GM18508 (cell line): ENCODE data around the gene AREL1.

Experiments used
- ATAC-seq: cut with Tn5 transposase; IDR thresholded peaks from one replicate; pipeline ENCODE4 v1.9.1; 2021; ENCODE audit warnings: moderate number of reproducible peaks; ENCODE audit not compliant: insufficient read depth, unreplicated experiment

AREL1 gene

DNA sequence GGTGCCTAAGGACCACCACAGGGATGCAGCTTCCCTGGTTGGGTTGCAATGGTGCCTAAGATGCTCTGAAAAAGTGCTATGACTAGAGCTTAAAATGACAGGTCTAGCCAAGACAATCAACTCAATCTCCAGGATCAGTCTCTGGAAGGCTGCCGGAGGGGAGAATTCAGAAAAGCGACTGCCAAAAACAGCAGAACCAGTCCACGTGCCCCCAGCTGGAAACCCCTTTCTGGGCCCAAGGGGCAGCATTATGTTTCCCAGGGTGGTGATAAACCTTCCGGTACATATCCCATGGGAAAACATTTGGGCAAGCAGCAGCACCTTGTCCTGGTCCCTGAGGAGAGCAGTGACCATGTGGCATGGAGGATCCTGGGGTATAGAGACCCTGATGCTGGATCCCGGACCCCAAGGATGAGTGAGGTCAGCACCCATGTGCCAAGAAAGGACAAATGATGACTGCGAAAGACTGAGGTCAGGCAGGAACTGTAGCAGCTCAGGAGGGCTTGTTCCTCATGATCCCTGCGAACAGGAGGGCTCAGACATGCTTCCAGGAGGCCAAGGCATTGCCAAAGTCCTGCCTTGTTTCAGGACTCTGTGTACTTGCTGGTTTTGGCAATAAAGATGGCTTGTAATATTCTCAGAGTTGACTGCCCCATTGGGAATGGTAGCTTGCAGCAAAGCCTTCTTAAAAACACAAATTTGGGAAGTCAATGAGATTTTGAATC, 51.0 kb downstream of the AREL1 start:
- ATAC-seq = no peak

DNA sequence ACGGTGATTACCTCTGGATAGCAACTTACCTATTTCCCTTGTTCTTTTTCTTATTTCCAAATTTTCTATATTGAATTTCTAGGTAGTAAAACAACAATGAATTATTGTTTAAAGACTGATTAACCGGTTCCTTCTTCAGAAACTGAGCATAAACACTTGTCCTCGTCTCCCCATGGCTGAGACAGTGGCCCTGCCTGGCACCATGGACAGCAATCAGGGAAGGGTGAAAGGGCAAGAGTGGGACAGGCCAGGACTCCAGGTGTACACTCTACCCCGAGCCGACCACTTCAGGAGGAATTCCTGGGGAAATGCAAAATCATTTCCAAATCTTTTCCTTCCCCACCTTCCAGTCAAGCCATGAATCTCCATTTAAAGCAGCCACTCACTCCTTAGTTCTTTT, 52.0 kb downstream of the AREL1 start:
- ATAC-seq = no peak

DNA sequence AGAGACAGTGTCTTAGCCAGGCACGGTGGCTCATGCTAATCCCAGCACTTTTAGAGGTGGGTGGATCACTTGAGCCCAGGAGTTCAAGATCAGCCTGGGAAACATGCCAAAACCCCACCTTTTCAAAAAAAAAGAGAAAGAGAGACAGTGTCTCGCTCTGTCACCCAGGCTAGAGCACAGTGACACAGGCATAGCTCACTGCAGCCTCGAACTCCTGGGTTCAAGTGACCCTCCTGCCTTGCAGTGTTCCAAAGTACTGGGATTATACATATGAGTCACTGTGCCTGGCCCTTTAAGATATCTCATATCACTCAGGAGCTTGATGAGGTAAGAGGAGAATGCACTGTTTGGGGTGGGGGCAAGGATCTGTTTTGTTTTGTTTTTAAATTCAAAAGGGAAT, 52.7 kb downstream of the AREL1 start:
- ATAC-seq = no peak

DNA sequence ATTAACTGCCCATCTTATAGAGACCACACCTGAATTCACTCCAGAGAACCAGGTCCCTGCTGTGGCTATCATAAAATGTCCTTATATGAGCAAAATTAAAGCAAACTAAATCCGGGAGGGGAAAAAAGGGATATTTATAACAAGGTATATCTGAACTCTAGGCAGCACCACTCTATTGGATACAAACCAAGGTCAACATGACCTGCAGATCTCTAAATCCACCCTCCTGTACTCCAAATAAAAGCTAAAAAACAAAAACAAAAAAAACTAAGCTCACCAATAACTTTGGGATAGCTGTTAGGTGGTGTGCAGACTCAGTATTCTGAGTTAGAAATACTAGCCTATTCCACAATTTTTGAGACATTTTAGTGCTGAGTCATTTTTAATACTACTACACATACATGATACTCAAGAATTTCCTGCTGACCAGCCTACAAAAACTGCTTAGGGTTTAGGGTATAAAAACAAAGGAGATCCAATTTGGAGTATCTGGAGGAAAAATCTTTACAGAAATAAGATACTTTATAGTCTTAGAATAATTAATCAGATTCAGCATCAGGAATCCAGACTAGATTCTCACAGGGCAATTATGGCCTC, 54.2 kb downstream of the AREL1 start:
- no peak for ATAC-seq

DNA sequence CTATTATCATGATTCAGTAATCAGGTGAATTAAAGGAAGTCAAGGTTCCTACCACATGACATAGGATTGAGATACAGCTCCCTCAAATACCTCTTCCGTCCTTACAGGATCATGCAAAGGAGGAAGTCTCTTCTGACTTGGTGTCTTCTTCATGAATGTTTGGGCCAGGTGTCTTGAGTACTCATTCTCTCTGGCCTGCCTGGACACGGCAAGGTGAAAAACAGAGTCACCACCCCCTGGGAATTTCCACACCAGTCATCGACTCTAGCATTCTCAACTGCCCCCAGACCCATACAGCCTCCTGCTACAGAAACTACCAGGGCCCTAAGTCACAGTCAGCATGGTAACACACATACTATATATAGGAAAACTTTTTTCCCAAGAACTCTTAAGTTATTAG, 55.9 kb downstream of the AREL1 start:
- ATAC-seq = no peak

DNA sequence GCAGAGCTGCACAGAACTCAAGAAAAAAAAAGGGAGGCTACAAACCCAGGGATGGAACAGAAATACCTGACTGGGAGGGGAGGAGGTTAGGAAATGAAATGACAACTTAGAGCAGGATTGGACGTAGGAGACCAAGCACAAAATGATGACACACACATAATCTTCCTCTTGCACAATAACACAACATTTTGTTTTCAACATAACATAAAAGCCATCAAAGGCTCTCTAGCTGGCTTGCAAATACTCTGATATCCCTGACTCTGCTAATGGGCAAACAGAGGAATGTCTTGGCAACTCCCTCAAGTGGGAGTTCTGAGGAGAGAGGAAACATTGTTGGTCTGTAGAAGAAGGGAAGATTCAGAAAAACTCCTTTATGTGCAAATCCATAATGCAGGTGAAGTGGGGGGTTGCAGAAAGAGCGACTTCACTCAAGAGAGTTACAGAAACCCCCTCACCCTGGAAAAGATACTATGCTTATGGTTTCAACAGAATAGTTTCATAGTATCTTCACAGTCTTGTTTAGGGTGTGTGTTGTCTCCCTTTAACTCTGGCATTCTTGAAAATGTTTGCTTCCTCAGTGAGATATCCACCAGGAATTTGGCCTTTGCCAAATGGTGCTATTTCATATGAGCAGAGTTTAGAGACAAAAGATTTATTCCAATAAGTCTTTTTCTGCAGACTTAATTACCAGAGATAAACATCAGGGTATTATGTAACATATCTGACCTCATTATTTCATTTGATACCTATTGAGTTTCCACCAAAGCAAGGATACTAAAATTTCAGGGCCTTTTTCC, 57.1 kb downstream of the AREL1 start:
- ATAC-seq = no peak

DNA sequence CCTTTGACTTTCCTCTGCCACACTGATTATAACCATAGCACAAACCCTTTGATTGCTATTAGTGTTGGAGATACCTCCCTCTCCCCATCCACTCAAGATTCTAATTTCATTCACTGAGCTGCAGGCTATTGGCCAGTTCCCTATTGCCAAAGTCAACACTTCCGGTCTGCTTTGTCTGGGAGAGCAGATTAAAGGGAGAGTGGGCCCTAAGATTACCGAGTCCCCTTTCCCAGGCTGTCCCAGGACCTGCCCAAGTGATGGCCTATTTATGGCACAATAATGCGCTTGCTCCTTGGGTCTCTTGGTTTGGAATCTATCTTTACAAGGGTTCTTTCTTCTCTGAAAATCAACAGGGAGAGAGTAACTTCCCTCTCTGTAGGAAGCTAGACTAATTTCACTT, 57.9 kb downstream of the AREL1 start:
- no peak for ATAC-seq

DNA sequence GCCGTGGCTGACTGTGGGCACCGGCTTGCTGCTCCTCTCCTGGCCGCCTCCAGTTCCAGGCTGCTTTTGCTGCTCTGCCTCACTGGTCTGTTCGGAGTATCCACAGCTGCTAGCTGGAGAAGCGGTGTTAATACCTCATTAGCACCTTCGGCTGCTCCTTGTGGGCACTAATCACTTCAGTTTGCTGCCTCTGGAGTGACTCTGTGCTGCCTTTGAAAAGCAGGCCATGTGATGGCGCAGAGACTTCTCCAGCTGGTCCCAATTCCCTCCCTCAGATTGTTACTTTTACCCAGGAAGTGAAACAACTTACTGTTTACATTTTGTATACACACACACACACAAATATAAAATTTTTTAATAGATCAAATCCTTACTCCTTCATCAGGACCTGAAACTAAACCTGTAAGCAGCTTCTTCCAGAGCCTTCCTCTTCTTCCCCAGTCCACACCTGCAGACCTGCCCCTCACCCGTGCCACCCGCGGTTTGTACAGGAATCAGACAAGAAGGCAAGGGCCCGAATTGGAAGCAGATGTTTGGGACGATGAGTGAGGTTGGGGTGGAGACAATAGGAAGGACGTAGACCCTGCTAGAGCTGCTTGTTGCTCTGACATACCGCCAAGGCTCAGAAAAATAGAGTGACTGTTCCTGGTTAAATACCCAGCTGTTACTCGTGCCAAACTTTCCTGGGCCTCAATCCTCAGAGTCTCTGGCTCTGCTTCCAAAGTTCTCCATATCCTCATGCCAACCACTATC, 59.3 kb downstream of the AREL1 start:
- ATAC-seq = no peak

DNA sequence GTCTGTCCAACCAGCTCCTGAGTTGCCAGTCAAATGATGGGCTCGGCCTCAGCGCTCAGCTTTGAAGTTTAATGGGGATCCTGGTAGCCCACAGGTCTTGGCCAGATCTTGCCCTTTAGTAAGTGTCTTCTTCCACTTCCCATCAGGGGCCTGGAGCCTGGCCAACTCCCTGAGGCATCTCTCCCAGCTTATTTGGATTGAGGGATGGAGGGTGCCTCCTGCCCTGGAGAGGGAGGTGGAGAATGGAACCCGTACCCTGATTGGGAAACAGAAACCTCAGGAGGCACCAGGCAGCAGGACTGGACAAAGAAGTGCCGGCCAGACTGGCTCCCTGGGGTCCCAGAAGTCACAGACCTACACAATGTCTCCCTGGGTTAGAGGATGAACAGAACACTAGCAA, 60.3 kb downstream of the AREL1 start:
- no peak for ATAC-seq

DNA sequence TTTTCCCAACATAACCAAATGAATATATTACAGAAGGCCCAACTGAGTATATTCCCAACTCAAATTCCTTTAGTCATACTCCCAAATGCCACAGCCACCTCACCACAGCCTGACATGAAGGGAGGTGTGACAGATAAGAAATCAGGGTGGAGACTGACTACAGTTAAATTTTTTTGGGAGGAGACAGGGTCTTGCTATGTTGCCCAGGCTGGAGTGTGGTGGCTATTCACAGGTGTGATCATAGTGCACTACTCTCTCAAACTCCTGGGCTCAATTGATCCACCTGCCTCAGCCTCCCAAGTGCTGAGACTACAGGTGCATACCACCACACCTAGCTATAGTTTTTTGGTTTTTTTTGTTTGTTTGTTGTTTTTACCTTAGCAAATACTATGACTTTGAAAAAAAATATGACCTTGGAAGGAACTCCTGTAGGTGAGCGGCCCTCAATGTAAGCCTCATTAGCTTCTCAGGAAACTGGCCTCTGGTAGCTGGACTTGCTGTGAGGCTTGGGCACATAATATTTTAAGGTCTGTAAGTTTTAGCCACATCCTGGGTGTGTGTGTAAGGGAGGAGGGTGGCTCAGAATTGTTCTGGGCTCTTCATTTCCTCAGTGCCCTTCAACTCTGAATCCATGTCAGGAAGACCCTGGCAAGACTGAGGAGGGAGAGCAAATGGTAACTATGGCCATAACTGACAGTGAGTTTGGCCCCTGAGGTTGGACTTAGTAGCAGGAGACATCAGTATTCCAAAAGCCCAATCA, 61.8 kb downstream of the AREL1 start:
- ATAC-seq = no peak

DNA sequence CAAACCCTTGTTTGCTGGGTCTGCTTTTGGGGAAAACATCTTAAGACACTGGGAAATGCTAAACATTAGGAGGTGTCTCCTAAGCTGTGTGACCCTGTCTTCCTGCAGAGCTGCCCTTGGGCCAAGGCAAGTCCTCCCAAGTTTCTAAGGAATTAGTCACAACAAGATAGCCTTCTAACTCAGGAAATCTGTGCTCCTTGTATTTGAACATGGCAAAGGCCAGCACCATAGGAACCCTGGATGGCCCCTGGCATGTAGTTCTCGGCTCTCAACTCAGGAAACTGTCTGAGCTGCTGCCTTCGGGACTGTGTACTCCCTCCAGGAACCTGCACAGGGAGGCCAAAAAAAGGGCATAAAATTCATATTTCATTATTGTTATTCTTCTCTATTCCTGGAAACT, 63.2 kb downstream of the AREL1 start:
- ATAC-seq = no peak

DNA sequence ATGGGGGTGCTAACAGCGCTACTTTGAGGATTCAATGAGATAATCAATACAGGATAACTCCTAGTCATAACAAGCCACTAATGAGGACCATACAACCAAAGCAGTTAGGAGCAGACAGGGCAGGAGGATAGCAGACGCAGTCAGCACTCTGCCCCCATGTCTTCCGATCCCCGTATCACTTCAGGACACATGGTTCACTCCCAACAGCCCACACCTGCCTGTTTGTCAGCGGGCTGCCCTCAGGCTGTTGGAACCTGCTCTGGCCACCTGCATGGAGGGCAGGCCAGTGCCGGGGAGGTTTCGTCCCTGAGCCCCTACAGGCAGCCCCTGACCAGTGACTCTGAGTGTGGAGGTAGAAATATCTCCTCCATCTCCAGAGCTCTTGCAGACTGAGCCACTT, 63.7 kb downstream of the AREL1 start:
- no peak for ATAC-seq

DNA sequence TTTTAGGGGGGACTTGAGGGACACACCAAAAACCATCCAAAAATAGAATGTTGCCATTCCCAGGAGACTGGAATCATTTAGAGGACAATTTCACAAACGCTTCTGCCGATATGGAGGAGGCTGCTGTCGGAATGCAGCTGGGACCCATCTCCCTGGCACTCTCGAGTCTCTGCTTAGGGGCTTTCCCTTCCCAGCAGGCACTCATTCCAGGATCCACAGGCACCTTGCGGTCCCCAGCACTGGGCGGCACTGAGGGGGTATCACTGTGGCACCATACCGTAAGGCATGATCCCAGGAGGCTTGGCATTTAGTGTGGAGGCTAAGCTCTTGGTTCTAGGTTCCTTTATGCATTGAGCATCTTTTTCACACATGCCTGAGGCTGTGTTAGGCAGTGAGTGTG, 64.3 kb downstream of the AREL1 start:
- no peak for ATAC-seq

DNA sequence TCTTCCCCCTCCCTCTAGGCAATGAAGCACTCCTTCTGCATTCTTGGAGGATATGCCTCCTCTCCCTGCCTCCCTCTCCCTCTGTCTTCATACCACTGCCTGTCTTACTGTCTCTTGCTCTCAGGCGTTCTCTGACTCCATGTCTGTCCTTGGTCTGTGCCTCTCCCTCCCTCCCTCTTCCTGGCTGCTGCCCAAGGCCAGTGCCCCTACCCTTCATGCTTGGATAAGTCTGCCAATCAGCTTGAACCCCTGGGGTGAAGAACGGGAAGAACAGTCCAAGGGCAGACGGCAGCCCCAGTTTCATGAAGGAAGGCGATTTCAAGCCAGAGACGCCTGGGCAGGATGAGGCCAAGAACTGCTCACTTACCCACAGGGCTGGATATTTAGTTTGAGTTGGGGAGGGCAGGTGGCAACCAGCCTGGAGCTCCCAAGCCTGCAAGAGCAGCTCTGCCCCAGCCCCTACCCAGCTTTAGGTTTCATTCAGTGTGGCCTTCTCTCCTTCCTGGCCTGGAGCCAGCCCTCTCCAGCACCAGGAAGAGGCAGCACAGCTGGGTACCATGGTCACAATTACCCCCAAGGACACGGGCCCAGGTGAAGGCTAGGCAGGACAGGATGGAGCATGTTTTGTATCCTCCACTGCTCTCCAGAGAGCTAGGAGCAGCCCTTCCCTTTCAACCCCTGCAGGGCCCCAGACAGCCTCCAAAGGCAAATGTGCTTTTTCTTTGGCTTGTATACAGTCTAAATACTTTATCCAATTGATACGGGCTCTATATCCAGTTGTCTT, 65.0 kb downstream of the AREL1 start:
- ATAC-seq = no peak

DNA sequence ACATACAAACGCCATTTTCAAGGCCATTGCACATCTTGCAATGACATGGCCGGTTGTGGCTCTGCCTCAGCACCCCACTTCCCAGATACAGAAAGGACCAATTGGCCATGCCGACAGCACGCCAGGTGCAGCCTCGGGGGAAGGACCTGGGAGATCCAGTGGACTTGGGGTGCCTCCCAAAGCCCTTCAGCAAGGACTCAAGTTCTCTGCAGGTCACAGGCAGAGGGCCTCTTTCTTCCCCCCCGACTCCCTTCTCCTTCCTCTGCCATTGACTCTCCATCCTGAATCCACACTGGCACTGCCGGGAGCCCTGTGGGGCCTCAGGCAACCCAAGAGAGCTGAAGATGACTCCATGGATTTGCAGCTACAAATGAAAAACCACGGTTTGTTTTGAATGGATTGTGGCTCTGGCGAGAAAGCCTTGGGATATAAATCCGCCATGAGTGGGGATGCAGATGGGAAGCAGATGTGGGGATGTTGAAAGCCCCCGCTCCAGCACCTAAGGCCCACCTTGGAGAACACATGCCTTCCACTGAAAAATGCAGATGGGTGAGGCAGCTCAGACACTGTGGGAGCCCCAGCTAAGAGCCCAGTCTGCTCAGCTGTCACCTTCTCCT, 65.7 kb downstream of the AREL1 start:
- no peak for ATAC-seq

DNA sequence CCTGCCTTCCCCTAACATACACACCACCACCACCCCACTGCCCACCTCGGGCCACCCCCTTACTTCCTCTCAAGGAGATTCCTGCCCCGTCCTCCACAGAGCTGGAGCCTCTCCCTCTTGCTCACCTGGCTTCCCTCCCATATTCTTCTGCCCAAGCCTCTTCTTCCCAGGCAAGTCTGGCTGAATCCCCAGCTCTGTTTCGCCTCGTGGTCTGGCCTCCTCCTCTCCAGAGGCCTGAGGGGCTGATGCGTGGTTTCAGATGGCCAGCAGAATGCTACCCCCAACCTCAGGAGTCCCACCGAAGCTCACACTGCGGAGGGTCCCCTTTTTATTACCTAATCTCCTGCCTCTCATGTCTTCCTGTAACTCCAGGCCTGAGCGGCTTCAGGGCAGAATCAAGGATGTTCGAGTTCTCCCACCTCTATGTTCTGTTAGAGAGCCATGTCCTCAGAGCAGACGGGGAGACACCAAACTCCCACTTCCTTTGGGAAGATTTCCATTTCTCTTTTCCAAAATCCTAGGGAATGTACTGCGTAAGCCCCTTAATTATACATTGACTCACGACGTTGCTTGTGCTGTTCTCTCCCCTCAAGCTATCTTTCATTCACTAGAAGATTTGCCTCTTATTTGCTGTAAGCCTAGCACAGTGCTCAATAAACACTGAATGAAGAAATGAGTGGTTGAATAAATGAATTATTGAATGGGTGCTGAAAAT, 67.0 kb downstream of the AREL1 start:
- no peak for ATAC-seq

DNA sequence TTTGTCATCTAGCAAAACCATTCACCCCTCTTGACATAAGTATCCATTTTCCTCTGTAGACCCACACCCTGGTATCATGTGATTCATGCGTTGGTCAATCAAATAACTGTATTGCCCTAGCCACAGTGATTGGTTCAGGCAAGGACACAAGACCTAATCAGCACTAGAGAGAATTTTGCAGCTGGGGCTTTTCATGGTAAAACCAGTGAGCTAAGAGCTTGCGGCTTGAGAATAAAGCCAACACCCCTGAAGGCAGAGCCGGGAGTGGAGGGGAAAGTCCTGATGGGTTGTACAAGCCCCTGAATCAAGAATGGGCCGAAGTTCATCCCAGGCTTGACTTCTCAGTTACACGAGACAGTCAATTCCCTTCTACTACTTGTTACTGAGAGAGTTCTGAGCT, 67.6 kb downstream of the AREL1 start:
- ATAC-seq = no peak

DNA sequence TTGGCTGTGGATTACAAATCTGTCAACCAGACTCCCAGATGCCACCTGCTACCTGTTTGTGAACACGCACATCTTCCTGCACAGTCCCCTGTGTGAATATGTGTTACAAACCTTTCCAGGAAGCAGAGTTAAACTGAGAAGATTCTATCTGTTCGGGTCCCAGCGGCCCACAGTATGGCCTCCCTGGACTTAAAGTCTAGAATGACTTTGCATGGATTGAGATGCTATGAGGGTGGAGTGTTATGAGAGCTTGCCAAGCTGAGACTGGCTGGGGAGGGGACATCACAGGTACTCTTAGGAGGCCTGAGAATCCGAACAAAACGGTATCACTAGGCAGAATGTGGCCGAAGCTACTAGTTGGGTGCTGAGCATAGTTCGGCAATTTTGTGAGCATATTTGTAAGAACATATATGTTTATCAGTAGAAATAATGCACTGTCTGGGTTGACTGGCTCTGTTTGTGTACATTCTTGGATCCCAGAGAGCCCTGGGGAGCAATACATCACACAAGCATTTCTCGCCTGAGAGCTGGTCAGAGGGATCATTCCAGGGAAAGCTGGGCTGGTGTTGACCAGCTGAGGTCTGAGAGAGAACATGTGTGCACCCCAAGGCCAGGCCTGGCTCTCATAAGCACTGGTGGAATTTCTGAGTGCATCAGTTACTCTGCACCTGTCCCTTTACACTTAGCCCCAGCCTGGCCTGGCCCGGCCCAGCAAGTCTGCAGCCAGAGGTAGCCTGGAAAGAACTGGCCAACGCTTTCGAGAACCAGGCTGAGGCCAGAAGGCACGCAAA, 71.1 kb downstream of the AREL1 start:
- ATAC-seq = no peak
